ENCODE results near the gene FOXD1. TPM values are rescaled to one million over a fixed set of nuclear protein-coding genes. Genes with fewer than 3 reads are reported as not detected.
"Not testable (repeated sequence)": the region's sequence is repeated elsewhere in the genome, so short reads cannot be mapped to it uniquely, and the experiment has no call there.

FOXD1 gene
- polyA plus RNA-seq, 2 of the 4 experiments (the other 2 are of a cell fraction), result 2.2 to 8.2 TPM

- Histone ChIP-seq H3K9me3 (no peaks in the 10 kb centered on the region), H3K4me2 (no peak overlapping the region), H3K4me1 (no peaks in the 10 kb centered on the region), H3K4me3 (no peak overlapping the region), H3K27ac (no peak overlapping the region)
- no peak for DNase-seq (ENCODE audit: low read depth in 1 of 2, low spot score in 1 of 2)
- TF ChIP-seq POLR2A (IDR thresholded peaks at IDR 0.05; ENCODE audit: low read length) (no peak), MAZ (IDR thresholded peaks at IDR 0.05; ENCODE audit: borderline replicate concordance, low read depth, low read length) (no peak), POLR2AphosphoS2 (conservative IDR thresholded peaks at IDR 0.05; ENCODE audit: low read length) (no peak), NPAS2 (CRISPR knock-in tag; IDR thresholded peaks at IDR 0.05; ENCODE audit: borderline replicate concordance) (no peak), ATOH8 (CRISPR knock-in tag; IDR thresholded peaks at IDR 0.05; ENCODE audit: low read depth) (no peak), HES2 (IDR thresholded peaks at IDR 0.05) (no peak), GATA3 (IDR thresholded peaks at IDR 0.05; ENCODE audit: borderline replicate concordance) (no peak), FOSL2 (IDR thresholded peaks at IDR 0.05) (no peak), FOSL2 (CRISPR knock-in tag; IDR thresholded peaks at IDR 0.05) (no peak), HOXB5 (CRISPR knock-in tag; IDR thresholded peaks at IDR 0.05) (no peak), CEBPB (IDR thresholded peaks at IDR 0.05) (no peak), RAD21 (conservative IDR thresholded peaks at IDR 0.05 in 1 of 2, IDR thresholded peaks at IDR 0.05 in 1 of 2) (no peak), FOXS1 (CRISPR knock-in tag; IDR thresholded peaks at IDR 0.05) (no peak), MAFK (IDR thresholded peaks at IDR 0.05; ENCODE audit: partially characterized antibody) (no peak), RCOR1 (IDR thresholded peaks at IDR 0.05; ENCODE audit: low read depth, low read length) (no peak), HDAC2 (IDR thresholded peaks at IDR 0.05) (no peak), ZC3H11A (IDR thresholded peaks at IDR 0.05) (no peak), NFE2L2 (conservative IDR thresholded peaks at IDR 0.05; ENCODE audit: low read length) (no peak), CHD2 (IDR thresholded peaks at IDR 0.05; ENCODE audit: low read length, partially characterized antibody) (no peak), EHMT2 (IDR thresholded peaks at IDR 0.05; ENCODE audit: low read depth) (no peak)
- TF ChIP-seq, protein P1, sequence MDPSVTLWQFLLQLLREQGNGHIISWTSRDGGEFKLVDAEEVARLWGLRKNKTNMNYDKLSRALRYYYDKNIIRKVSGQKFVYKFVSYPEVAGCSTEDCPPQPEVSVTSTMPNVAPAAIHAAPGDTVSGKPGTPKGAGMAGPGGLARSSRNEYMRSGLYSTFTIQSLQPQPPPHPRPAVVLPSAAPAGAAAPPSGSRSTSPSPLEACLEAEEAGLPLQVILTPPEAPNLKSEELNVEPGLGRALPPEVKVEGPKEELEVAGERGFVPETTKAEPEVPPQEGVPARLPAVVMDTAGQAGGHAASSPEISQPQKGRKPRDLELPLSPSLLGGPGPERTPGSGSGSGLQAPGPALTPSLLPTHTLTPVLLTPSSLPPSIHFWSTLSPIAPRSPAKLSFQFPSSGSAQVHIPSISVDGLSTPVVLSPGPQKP (IDR thresholded peaks at IDR 0.05; ENCODE audit: low read depth, low read length), result no peak
- WGBS (ENCODE audit: missing lambda C conversion rate), result 8% methylated on average over 1 of the region's 1 CpG
- no peak for ATAC-seq
- ChIA-PET CTCF (interaction anchor here (5.6 kb wide), 1 partner anchor 9 kb away, joined by 37 read pairs; no protein-coding TSS in a partner anchor), POLR2A (no interaction called here)
- no peak for FAIRE-seq
Measured at GRCh38 chr5:73460133-73460532, 11.6 kb upstream of the FOXD1 start.

GRCh38 chr5:73459366-73459765, 10.8 kb upstream of the FOXD1 start:
- ChIA-PET CTCF (interaction anchor here (0.6 to 2.4 kb wide), 3 partner anchors 77 to 230 kb away, joined by 3 to 7 read pairs (median 3); no protein-coding TSS in a partner anchor), POLR2A (interaction anchor here (0.6 to 1.2 kb wide), 3 partner anchors 16 to 350 kb away, joined by 4 to 8 read pairs (median 7); partner anchors contain the start of gene BTF3)
- DNase-seq (ENCODE audit: low read depth in 1 of 2, low spot score in 1 of 2) (no peak), ATAC-seq (no peak), FAIRE-seq (no peak)
- H3K4me1 ChIP-seq, result no peaks in the 10 kb centered on the region
- 0% methylated on average over 1 of the region's 1 CpG for WGBS (ENCODE audit: missing lambda C conversion rate)
- H3K9me3 ChIP-seq, result no peaks in the 10 kb centered on the region
- TF ChIP-seq BHLHE40 (IDR thresholded peaks at IDR 0.05; ENCODE audit: low read depth, low read length), result no peak
- TF ChIP-seq NR3C1 (IDR thresholded peaks at IDR 0.05), result no peak
- no peak for TF ChIP-seq POLR2A (IDR thresholded peaks at IDR 0.05; ENCODE audit: low read length)
- TF ChIP-seq HEYL (CRISPR knock-in tag; IDR thresholded peaks at IDR 0.05), result no peak
- no peak for TF ChIP-seq MAZ (IDR thresholded peaks at IDR 0.05; ENCODE audit: borderline replicate concordance, low read depth, low read length)
- TF ChIP-seq RAD21 (conservative IDR thresholded peaks at IDR 0.05 in 1 of 2, IDR thresholded peaks at IDR 0.05 in 1 of 2), result no peak
- TF ChIP-seq, protein P2, sequence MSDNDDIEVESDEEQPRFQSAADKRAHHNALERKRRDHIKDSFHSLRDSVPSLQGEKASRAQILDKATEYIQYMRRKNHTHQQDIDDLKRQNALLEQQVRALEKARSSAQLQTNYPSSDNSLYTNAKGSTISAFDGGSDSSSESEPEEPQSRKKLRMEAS (IDR thresholded peaks at IDR 0.05), result no peak
- no peak for TF ChIP-seq KDM5A (IDR thresholded peaks at IDR 0.05)
- TF ChIP-seq ZSCAN20 (CRISPR knock-in tag; IDR thresholded peaks at IDR 0.05), result no peak
- no peak for TF ChIP-seq HOXA7 (CRISPR knock-in tag; IDR thresholded peaks at IDR 0.05)
- TF ChIP-seq MAFK (IDR thresholded peaks at IDR 0.05; ENCODE audit: partially characterized antibody), result no peak
- TF ChIP-seq TFCP2L1 (CRISPR knock-in tag; IDR thresholded peaks at IDR 0.05), result no peak
- TF ChIP-seq SMC3 (IDR thresholded peaks at IDR 0.05), result no peak
- TF ChIP-seq, protein P3, sequence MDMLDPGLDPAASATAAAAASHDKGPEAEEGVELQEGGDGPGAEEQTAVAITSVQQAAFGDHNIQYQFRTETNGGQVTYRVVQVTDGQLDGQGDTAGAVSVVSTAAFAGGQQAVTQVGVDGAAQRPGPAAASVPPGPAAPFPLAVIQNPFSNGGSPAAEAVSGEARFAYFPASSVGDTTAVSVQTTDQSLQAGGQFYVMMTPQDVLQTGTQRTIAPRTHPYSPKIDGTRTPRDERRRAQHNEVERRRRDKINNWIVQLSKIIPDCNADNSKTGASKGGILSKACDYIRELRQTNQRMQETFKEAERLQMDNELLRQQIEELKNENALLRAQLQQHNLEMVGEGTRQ (IDR thresholded peaks at IDR 0.05), result no peak
- TF ChIP-seq TP53 (CRISPR knock-in tag; IDR thresholded peaks at IDR 0.05), result no peak
- no peak for TF ChIP-seq HOXB13 (CRISPR knock-in tag; IDR thresholded peaks at IDR 0.05; ENCODE audit: low read depth)
- TF ChIP-seq MYC (IDR thresholded peaks at IDR 0.05; ENCODE audit: borderline replicate concordance, low read length), result no peak
- TF ChIP-seq EHMT2 (IDR thresholded peaks at IDR 0.05; ENCODE audit: low read depth), result no peak
- no peak overlapping the region for H3K4me3 ChIP-seq
- H3K4me2 ChIP-seq, result no peak overlapping the region
- H3K27ac ChIP-seq, result no peak overlapping the region

- H3K4me1 ChIP-seq; H3K4me3 ChIP-seq; H3K27ac ChIP-seq; POLR2A ChIA-PET; ATAC-seq; DNase-seq (ENCODE audit: low read depth in 1 of 2, low spot score in 1 of 2); FAIRE-seq; H3K4me2 ChIP-seq; H3K9me3 ChIP-seq: not testable (repeated sequence)
- WGBS (ENCODE audit: missing lambda C conversion rate), result 27% methylated on average over 1 of the region's 1 CpG
- CTCF ChIA-PET, result interaction anchor here (0.6 to 4.3 kb wide), 3 partner anchors 16 to 241 kb away, joined by 3 to 48 read pairs (median 22); no protein-coding TSS in a partner anchor
Measured at GRCh38 chr5:73456462-73456861, 7.9 kb upstream of the FOXD1 start.
